Measurements from ENCODE around the gene RPL6. TPM values are rescaled to one million over a fixed set of nuclear protein-coding genes. Genes with fewer than 3 reads are reported as not detected.

Gene RPL6
- total and polyA plus RNA-seq, 10 of the 15 experiments (the other 5 are each of a cell fraction or from before 2014, with no cell fraction given): 801 to 3,690 (median 2,265) TPM

GRCh38 chr12:112357214-112357613 lies 52.2 kb downstream of the RPL6 start:
- no peaks in the 10 kb centered on the region for H4K20me1 ChIP-seq (ENCODE audit: control insufficient read depth, insufficient read depth)
- H3K27ac ChIP-seq (ENCODE audit: control insufficient read depth, insufficient read depth): no peak overlapping the region
- POLR2A ChIA-PET: interaction anchor here (1.0 kb wide), 1 partner anchor 12 kb away, joined by 3 read pairs; no protein-coding TSS in a partner anchor
- TF ChIP-seq ZNF687 (IDR thresholded peaks at IDR 0.05) (no peak), CBX3 (IDR thresholded peaks at IDR 0.05; ENCODE audit: borderline replicate concordance, low read depth) (no peak), CREM (IDR thresholded peaks at IDR 0.05; ENCODE audit: low read depth) (no peak), RUNX3 (IDR thresholded peaks at IDR 0.05; ENCODE audit: low read length) (no peak), PAX8 (IDR thresholded peaks at IDR 0.05) (no peak), STAT3 (IDR thresholded peaks at IDR 0.05; ENCODE audit: low read depth, low read length) (no peak)
- H3K4me1 ChIP-seq (ENCODE audit: control insufficient read depth, insufficient read depth, low read length): peaks cover 12% of the 10 kb centered on the region
- no peak overlapping the region for H3K4me2 ChIP-seq (ENCODE audit: control insufficient read depth, insufficient read depth)
- RAD21 ChIA-PET (ENCODE audit: unreplicated experiment): no interaction called here
- ATAC-seq: no peak
- SMC1A ChIA-PET (ENCODE audit: uncharacterized antibody, unreplicated experiment): interaction anchor here (0.8 to 2.4 kb wide), 5 partner anchors 11 to 159 kb away, joined by 3 to 10 read pairs (median 4); no protein-coding TSS in a partner anchor
- no peak for FAIRE-seq
- H3K36me3 ChIP-seq (ENCODE audit: control insufficient read depth in 2 of 2, insufficient read depth in 2 of 2, low read length in 1 of 2): no peaks in the 10 kb centered on the region; a peak in 1 of 4 replicates
- H3K4me3 ChIP-seq: no peak overlapping the region
- DNase-seq (ENCODE audit: low read depth, low spot score): no peak
- H2AFZ ChIP-seq (ENCODE audit: control insufficient read depth, low read depth, low read length): no peak overlapping the region
- no TSS peak for BruUV-seq (replicated peaks)
- WGBS (ENCODE audit: insufficient coverage, insufficient replicate concordance, low lambda C conversion rate, missing lambda C conversion rate): 98% methylated on average over 2 of the region's 2 CpGs
- in situ Hi-C loops (cut with MboI): no loop called here
- intact Hi-C loops (cut with micrococcal nuclease; ENCODE audit: unreplicated experiment): no loop called here
- CTCF ChIA-PET: interaction anchor here (1.0 to 1.6 kb wide), 2 partner anchors 11 to 159 kb away, joined by 3 to 4 read pairs; no protein-coding TSS in a partner anchor
- H3K9ac ChIP-seq (ENCODE audit: control insufficient read depth, insufficient read depth, low read length): no peak overlapping the region
- H3K79me2 ChIP-seq (ENCODE audit: control insufficient read depth, insufficient read depth, low read length): peaks cover 14% of the 10 kb centered on the region
- H3K9me3 ChIP-seq (replicated peaks; ENCODE audit: control insufficient read depth, insufficient read depth, low read length): no peaks in the 10 kb centered on the region
- no peaks in the 10 kb centered on the region for H3K27me3 ChIP-seq (replicated peaks in 1 of 2; ENCODE audit: control insufficient read depth in 2 of 2, insufficient read depth in 2 of 2, low read length in 1 of 2)

Other genes starting within 250 kb of the RPL6 start
- 20.1 and 20.4 TPM in 2 replicates for gene HECTD4, start 27.2 kb downstream of the RPL6 start, total RNA-seq (2014; rRNA removed)
- gene HECTD4, start 27.2 kb downstream of the RPL6 start, total RNA-seq (2014; rRNA removed; fragmentation: Illumina TruSeq; extraction: Trizol): 17.5 and 19.1 TPM in 2 replicates
- 39.9 and 43.9 TPM in 2 replicates for gene HECTD4, start 27.2 kb downstream of the RPL6 start, total RNA-seq (2021)
- gene HECTD4, start 27.2 kb downstream of the RPL6 start, polyA plus RNA-seq (2011; rRNA removed): 10.6 and 11.9 TPM in 2 replicates
- gene HECTD4, start 27.2 kb downstream of the RPL6 start, polyA plus RNA-seq (2014; fragmentation: Illumina TruSeq; extraction: Trizol): 18.4 and 20.0 TPM in 2 replicates
- 10 to 100 TPM in 1 of 2 experiments, 1 to 10 TPM in 1; 5.8 to 17.1 TPM for gene HECTD4, start 27.2 kb downstream of the RPL6 start, polyA plus RNA-seq (2014; fragmentation: Nextera tagmentation; extraction: Ambion mirVana)
- 27.2 and 27.7 TPM in 2 replicates for gene HECTD4, start 27.2 kb downstream of the RPL6 start, polyA plus RNA-seq (2014; rRNA removed)
- gene HECTD4, start 27.2 kb downstream of the RPL6 start, polyA plus RNA-seq (2016; fragmentation: Nextera tagmentation; extraction: Ambion mirVana): 10 to 100 TPM; 17.4 to 18.3 TPM
- gene PTPN11, start 9.3 kb upstream of the RPL6 start, total RNA-seq (2014; rRNA removed): 43.7 and 49.9 TPM in 2 replicates
- gene PTPN11, start 9.3 kb upstream of the RPL6 start, total RNA-seq (2014; rRNA removed; fragmentation: Illumina TruSeq; extraction: Trizol): 68.8 and 70.0 TPM in 2 replicates
- gene PTPN11, start 9.3 kb upstream of the RPL6 start, total RNA-seq (2021): 84.9 and 85.2 TPM in 2 replicates
- 64.5 and 101 TPM in 2 replicates for gene PTPN11, start 9.3 kb upstream of the RPL6 start, polyA plus RNA-seq (2011; rRNA removed)
- gene PTPN11, start 9.3 kb upstream of the RPL6 start, polyA plus RNA-seq (2014; fragmentation: Illumina TruSeq; extraction: Trizol): 56.6 and 62.8 TPM in 2 replicates
- gene PTPN11, start 9.3 kb upstream of the RPL6 start, polyA plus RNA-seq (2014; fragmentation: Nextera tagmentation; extraction: Ambion mirVana): 10 to 100 TPM; 14.6 to 23.2 TPM
- 31.8 and 35.1 TPM in 2 replicates for gene PTPN11, start 9.3 kb upstream of the RPL6 start, polyA plus RNA-seq (2014; rRNA removed)
- gene PTPN11, start 9.3 kb upstream of the RPL6 start, polyA plus RNA-seq (2016; fragmentation: Nextera tagmentation; extraction: Ambion mirVana): 10 to 100 TPM; 60.6 to 68.2 TPM

All from GM12878 (cell line).